Rectal smooth muscle tissue (tissue), 1 donor: ENCODE data around the gene SFXN1.
"Not testable (repeated sequence)": the region's sequence is repeated elsewhere in the genome, so short reads cannot be mapped to it uniquely, and the experiment has no call there.

Experiments
- H3K27ac ChIP-seq: one replicate; pipeline ENCODE4 v1.7.0; 2013; ENCODE audit warnings: low read depth, low read length, inconsistent platforms
- H3K27me3 ChIP-seq: one replicate; pipeline ENCODE4 v1.7.0; 2013; ENCODE audit warnings: low read length; ENCODE audit not compliant: control insufficient read depth, insufficient read depth
- H3K36me3 ChIP-seq: one replicate; pipeline ENCODE4 v1.7.0; 2013; ENCODE audit warnings: low read length; ENCODE audit not compliant: control insufficient read depth, insufficient read depth
- H3K4me1 ChIP-seq: one replicate; pipeline ENCODE4 v1.7.0; 2013; ENCODE audit warnings: low read length; ENCODE audit not compliant: control insufficient read depth, insufficient read depth
- H3K4me3 ChIP-seq: one replicate; pipeline ENCODE4 v1.7.0; 2013; ENCODE audit warnings: low read length
- H3K9ac ChIP-seq: one replicate; pipeline ENCODE4 v1.7.0; 2013; ENCODE audit warnings: low read length

The SFXN1 gene, protein sequence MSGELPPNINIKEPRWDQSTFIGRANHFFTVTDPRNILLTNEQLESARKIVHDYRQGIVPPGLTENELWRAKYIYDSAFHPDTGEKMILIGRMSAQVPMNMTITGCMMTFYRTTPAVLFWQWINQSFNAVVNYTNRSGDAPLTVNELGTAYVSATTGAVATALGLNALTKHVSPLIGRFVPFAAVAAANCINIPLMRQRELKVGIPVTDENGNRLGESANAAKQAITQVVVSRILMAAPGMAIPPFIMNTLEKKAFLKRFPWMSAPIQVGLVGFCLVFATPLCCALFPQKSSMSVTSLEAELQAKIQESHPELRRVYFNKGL

GRCh38 chr5:175478384-175479124 is at the start of gene SFXN1:
Gene SFXN1, plus strand, starts transcription at chr5:175478560. Its CDS starts 13,544 bp downstream, at chr5:175492104.
- Histone ChIP-seq H3K27me3 (no peaks in the 10 kb centered on the region), H3K4me3 (peak within 1 kb of the TSS; percentile 96), H3K36me3 (peaks cover 1% of the 10 kb centered on the region), H3K4me1 (peaks cover 8% of the 10 kb centered on the region), H3K27ac (peak within 1 kb of the TSS; percentile 42), H3K9ac (peak within 1 kb of the TSS; percentile 89)

DNA sequence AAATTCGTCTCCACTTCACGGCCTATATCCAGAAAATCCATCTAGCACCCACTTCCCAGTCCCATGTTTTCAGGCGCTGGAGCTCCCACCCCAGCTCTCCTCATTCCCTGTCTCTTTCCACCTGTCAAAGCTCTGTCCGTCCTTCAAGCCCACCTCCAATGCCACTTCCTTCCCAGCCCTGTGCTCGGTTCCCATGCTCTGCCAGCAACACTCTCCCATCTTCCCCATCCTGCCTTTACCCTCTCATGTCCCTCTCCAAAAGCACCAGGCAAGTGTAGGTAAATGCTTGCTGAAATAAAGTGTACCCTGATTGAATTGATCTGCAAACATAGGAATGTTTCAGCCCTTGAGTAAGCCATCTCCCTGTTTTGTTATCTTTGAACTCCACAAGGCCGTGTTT is 43.6 kb upstream of the SFXN1 start:
- H3K9ac ChIP-seq, result no peak overlapping the region
- no peak overlapping the region for H3K27ac ChIP-seq
- H3K36me3 ChIP-seq, result no peaks in the 10 kb centered on the region
- no peak overlapping the region for H3K4me3 ChIP-seq
- no peaks in the 10 kb centered on the region for H3K27me3 ChIP-seq
- no peaks in the 10 kb centered on the region for H3K4me1 ChIP-seq

DNA sequence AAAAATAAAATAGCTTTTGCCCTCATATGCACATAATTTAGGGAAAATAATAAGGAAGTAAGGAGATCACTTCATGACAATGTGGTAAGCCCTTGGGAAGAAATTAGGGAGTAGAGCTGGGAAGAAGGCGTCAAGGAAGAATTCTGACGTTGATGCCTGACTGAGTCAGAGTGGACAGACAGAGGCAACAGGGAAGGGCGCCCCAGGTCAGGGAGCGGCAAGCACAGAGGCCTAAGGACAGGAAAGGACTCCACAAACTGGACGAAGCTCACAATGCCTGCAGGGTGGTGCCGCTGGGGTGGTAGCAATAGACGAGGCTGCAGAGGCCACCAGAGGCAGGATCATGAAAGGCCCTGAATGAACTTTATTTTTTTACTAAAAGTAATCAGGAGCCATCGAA is 42.0 kb upstream of the SFXN1 start:
- Histone ChIP-seq H3K9ac (no peak overlapping the region), H3K4me3 (no peak overlapping the region), H3K4me1 (no peaks in the 10 kb centered on the region), H3K27me3 (no peaks in the 10 kb centered on the region), H3K27ac (no peak overlapping the region), H3K36me3 (no peaks in the 10 kb centered on the region)

DNA sequence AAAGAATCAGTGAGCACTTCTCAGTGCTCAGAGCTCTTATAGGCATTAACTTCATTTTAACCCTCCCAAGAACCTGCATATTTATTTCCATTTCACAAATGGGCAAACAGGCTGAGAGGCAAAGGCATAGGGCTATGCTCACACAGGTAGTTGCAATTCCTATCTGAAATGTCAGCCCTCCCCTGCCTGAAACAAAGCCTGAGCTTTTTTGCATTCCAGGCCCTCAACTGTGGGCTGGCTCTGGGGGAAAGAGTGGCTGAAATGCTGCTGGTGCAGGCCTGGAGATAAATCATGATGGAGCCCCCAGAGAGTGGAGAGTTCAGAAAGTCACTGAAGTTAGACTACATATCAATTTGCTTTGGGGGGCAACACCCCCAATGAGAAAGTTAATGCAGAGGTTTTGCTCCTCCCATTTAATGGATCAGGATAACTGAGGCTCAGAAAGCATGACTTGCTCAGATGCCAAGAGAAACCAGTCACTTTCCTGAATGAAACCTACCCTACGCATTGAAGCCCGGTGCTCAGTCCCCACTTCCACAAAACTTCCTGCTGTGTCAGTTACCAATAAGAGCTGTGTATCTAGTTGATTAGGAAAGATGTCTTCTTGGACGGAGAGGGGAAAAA is 40.0 kb upstream of the SFXN1 start:
- no peak overlapping the region for H3K4me3 ChIP-seq
- H3K36me3 ChIP-seq, result no peaks in the 10 kb centered on the region
- H3K9ac ChIP-seq, result no peak overlapping the region
- H3K27ac ChIP-seq, result no peak overlapping the region
- no peaks in the 10 kb centered on the region for H3K4me1 ChIP-seq
- H3K27me3 ChIP-seq, result no peaks in the 10 kb centered on the region

- Histone ChIP-seq H3K4me1 (no peaks in the 10 kb centered on the region), H3K27me3 (peaks cover 5% of the 10 kb centered on the region), H3K27ac (no peak overlapping the region), H3K9ac (no peak overlapping the region), H3K4me3 (no peak overlapping the region), H3K36me3 (no peaks in the 10 kb centered on the region)
Measured at GRCh38 chr5:175443514-175444059, 34.8 kb upstream of the SFXN1 start.

GRCh38 chr5:175444060-175444904 is 34.1 kb upstream of the SFXN1 start, which contains the start of gene DRD1:
Gene DRD1, minus strand, starts transcription at chr5:175444182. Its CDS starts 1,083 bp downstream, at chr5:175443099.
- no peak within 1 kb of the TSS for H3K9ac ChIP-seq

GRCh38 chr5:175444905-175445456 is 33.4 kb upstream of the SFXN1 start:
- Histone ChIP-seq H3K4me1 (no peaks in the 10 kb centered on the region), H3K36me3 (no peaks in the 10 kb centered on the region), H3K9ac (no peak overlapping the region), H3K27me3 (peaks cover 6% of the 10 kb centered on the region), H3K27ac (no peak overlapping the region), H3K4me3 (no peak overlapping the region)

More at GRCh38 chr5:175444060-175444904, 34.1 kb upstream of the SFXN1 start, which contains the start of gene DRD1:
- Histone ChIP-seq H3K4me3 (peak within 1 kb of the TSS; percentile 47), H3K27ac (no peak within 1 kb of the TSS), H3K4me1 (no peaks in the 10 kb centered on the region), H3K36me3 (no peaks in the 10 kb centered on the region), H3K27me3 (peaks cover 6% of the 10 kb centered on the region)

DNA sequence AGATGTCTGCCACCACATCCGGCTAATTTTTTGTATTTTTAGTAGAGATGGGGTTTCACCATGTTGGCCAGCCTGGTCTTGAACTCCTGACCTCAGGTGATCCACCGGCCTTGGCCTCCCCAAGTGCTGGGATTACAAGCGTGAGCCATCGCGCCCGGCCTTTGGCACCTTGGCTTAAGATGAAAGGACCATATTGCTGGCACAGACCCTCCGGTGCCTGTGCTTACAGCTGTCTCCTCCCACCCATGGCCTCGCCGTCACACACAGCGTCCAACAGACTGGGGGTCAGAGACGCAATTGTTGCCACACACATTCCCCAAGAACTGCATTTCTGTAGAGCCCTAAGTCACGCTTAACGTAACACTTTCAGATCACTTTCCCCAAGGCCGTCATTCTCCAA is 32.0 kb upstream of the SFXN1 start:
- H3K9ac ChIP-seq, H3K27ac ChIP-seq, H3K36me3 ChIP-seq, H3K4me3 ChIP-seq, H3K4me1 ChIP-seq, H3K27me3 ChIP-seq: not testable (repeated sequence)

DNA sequence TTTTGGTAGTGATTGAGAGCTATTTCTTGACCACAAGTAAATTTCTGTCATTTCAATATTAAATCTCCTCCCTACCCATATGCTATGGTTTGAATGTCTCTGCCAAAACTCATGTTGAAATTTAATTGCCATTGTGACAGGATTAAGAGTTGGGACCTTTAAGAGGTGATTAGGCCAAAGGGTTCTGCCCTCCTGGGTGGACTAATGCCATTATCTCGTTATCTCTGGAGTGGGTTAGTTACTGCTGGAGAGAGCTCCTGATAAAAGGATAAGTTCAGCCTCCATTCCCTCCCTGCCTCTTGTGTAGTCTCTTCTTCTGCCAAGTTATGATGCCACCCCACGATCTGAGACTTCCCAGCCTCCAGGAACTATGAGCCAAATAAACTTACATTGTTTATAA is 30.8 kb upstream of the SFXN1 start:
- no peaks in the 10 kb centered on the region for H3K36me3 ChIP-seq
- peaks cover 6% of the 10 kb centered on the region for H3K27me3 ChIP-seq
- no peak overlapping the region for H3K27ac ChIP-seq
- no peak overlapping the region for H3K9ac ChIP-seq
- no peak overlapping the region for H3K4me3 ChIP-seq
- H3K4me1 ChIP-seq, result no peaks in the 10 kb centered on the region

DNA sequence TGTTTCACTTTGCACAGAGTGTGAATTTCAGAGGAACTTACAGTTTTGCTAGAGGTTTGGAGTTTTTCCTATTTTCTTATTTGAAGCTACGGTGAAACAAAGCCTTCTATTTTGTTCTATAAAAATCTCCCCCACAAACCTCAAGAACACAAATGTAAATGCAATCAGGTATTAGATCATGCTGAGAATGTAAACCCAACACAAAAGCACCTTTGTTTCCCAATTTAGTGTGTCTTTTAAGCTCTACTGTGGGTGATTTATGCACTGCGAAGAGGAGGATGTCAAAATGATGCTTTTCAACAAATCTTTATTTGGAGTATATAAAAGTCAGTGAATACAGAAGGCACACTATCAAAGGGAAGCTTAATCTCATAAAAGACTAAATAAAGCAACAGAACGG is 30.1 kb upstream of the SFXN1 start:
- H3K9ac ChIP-seq, result no peak overlapping the region
- no peaks in the 10 kb centered on the region for H3K4me1 ChIP-seq
- H3K36me3 ChIP-seq, result no peaks in the 10 kb centered on the region
- H3K27me3 ChIP-seq, result peaks cover 6% of the 10 kb centered on the region
- no peak overlapping the region for H3K27ac ChIP-seq
- H3K4me3 ChIP-seq, result no peak overlapping the region

GRCh38 chr5:175452166-175452565 is 26.2 kb upstream of the SFXN1 start:
- Histone ChIP-seq H3K4me1 (no peaks in the 10 kb centered on the region), H3K27ac (no peak overlapping the region), H3K9ac (no peak overlapping the region), H3K4me3 (no peak overlapping the region), H3K27me3 (peaks cover 2% of the 10 kb centered on the region), H3K36me3 (no peaks in the 10 kb centered on the region)
